Neural progenitor cell (in vitro differentiated cells): ENCODE measurements around the gene PHLDA2. TPM values are rescaled to one million over a fixed set of nuclear protein-coding genes. Genes with fewer than 3 reads are reported as not detected.

Experiments
- DNase-seq: peaks from one replicate; pipeline ENCODE4 v3.0.0-alpha.2; 2016; ENCODE audit warnings: low spot score
- H2AFZ ChIP-seq: fragments of 200-600 bp; sonication (generic); replicated peaks from 2 replicates; pipeline ENCODE4 v1.6.1; 2016; ENCODE audit warnings: antibody characterized with exemption
- H3F3A ChIP-seq: fragments of 200-600 bp; sonication (generic); 2 replicates; pipeline ENCODE4 v1.6.1; 2016; ENCODE audit warnings: antibody characterized with exemption, low read depth
- H3K27ac ChIP-seq: fragments of 200-600 bp; sonication (generic); 2 replicates; pipeline ENCODE4 v1.5.1; 2016; ENCODE audit warnings: mild to moderate bottlenecking
- H3K27me3 ChIP-seq: fragments of 200-600 bp; sonication (generic); 2 replicates; pipeline ENCODE4 v1.6.1; 2016; ENCODE audit warnings: mild to moderate bottlenecking, moderate library complexity
- H3K36me3 ChIP-seq: fragments of 200-600 bp; sonication (generic); 2 replicates; pipeline ENCODE4 v1.5.1; 2016
- H3K4me1 ChIP-seq: fragments of 200-600 bp; sonication (generic); 2 replicates; pipeline ENCODE4 v1.6.1; 2016; ENCODE audit warnings: mixed run types
- H3K4me2 ChIP-seq: fragments of 200-600 bp; sonication (generic); 2 replicates; pipeline ENCODE4 v1.6.1; 2016
- H3K4me3 ChIP-seq: fragments of 200-600 bp; sonication (generic); 2 replicates; pipeline ENCODE4 v1.5.1; 2016
- H3K79me2 ChIP-seq: fragments of 200-600 bp; sonication (generic); 2 replicates; pipeline ENCODE4 v1.6.1; 2016; ENCODE audit warnings: low read depth
- H3K9ac ChIP-seq: fragments of 200-600 bp; sonication (generic); 2 replicates; pipeline ENCODE4 v1.6.1; 2016
- H3K9me3 ChIP-seq: fragments of 200-600 bp; sonication (generic); 2 replicates; pipeline ENCODE4 v1.5.1; 2016; ENCODE audit warnings: low read depth
- H4K20me1 ChIP-seq: fragments of 200-600 bp; sonication (generic); 2 replicates; pipeline ENCODE4 v1.6.1; 2016; ENCODE audit warnings: low read depth
- H3K27ac Mint-ChIP-seq: 3 replicates; pipeline ENCODE4 v1.8.0; 2021; ENCODE audit warnings: mixed read lengths
- H3K27me3 Mint-ChIP-seq: 2 replicates; pipeline ENCODE4 v1.8.0; 2022; ENCODE audit warnings: low read depth, mild to moderate bottlenecking, inconsistent platforms, moderate library complexity, mixed read lengths; ENCODE audit not compliant: insufficient read depth
- H3K36me3 Mint-ChIP-seq: 3 replicates; pipeline ENCODE4 v1.8.0; 2021; ENCODE audit warnings: mixed read lengths
- H3K4me1 Mint-ChIP-seq: 3 replicates; pipeline ENCODE4 v1.8.0; 2021; ENCODE audit warnings: mixed read lengths
- H3K4me3 Mint-ChIP-seq: 3 replicates; pipeline ENCODE4 v1.8.0; 2021; ENCODE audit warnings: mild to moderate bottlenecking, moderate library complexity, mixed read lengths
- H3K9me3 Mint-ChIP-seq: 3 replicates; pipeline ENCODE4 v1.8.0; 2020; ENCODE audit warnings: mixed read lengths
- CTCF ChIP-seq: fragments of 200-600 bp; sonication (generic); IDR thresholded peaks from 2 replicates; pipeline ENCODE4 v1.5.1; 2017; ENCODE audit warnings: antibody characterized with exemption, mild to moderate bottlenecking
- EZH2 ChIP-seq: fragments of 200-600 bp; sonication (generic); IDR thresholded peaks from 2 replicates; pipeline ENCODE4 v1.6.1; 2017; ENCODE audit warnings: antibody characterized with exemption, mild to moderate bottlenecking, moderate library complexity
- EZH2phosphoT487 ChIP-seq: fragments of 200-600 bp; sonication (generic); IDR thresholded peaks from 2 replicates; pipeline ENCODE4 v1.6.1; 2017; ENCODE audit warnings: antibody characterized with exemption
- total RNA-seq: library from RNA; depleted of rRNA; stranded (reverse); fragments of >200 nt; gene quantifications from 2 replicates; pipeline ENCODE4 v1.2.3, GENCODE V29; 2015; ENCODE audit warnings: low replicate concordance

The PHLDA2 gene
- total RNA-seq, 1 donor from 2014 or later = not detected

DNA sequence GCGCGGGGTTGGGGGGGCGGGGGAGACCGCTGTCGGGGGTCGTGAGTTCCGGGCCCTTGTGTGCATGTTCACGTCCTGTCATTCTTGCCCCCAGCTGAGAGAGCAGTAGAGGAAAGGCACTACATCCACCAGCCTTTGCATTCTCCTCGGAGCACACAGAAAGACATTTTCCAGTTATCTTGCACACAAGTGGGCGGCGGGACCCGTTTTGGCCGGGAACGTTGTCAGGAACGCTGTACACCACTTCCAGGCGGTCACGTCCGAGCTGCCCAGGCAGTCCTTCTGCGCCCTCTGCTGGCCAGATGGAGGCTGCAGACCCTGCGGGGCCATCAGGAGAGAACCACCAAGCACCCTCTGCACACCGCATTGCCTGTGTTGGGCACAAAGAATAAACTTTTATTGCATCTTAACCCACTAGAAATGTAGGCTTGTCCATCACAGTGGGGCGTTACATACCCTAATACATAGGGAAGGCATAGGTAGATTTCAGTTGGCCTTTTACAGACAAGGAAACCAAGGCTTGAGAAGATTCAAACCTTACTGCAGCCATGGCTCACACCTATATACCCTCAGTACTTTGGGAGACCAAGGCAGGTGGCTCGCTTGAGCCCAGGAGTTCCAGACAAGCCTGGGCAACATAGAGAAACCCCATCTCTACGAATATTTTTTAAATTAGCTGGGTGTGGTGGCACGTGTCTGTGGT, 40.8 kb downstream of the PHLDA2 start:
- H3K27ac ChIP-seq = no peak overlapping the region
- H3F3A ChIP-seq = peaks cover 45% of the 10 kb centered on the region
- Mint-ChIP-seq H3K27ac (peak overlapping the region; percentile 60), H3K9me3 (no peaks in the 10 kb centered on the region), H3K36me3 (peaks cover 1% of the 10 kb centered on the region), H3K27me3 (peaks cover 5% of the 10 kb centered on the region), H3K4me3 (peak overlapping the region; percentile 48), H3K4me1 (peaks cover 35% of the 10 kb centered on the region)
- peaks cover 8% of the 10 kb centered on the region for H4K20me1 ChIP-seq
- TF ChIP-seq EZH2phosphoT487 = no peak
- peak; percentile 96 for TF ChIP-seq CTCF
- TF ChIP-seq EZH2 = no peak
- peak; percentile 93 for DNase-seq
- no peak overlapping the region for H3K4me2 ChIP-seq
- H3K9ac ChIP-seq = no peak overlapping the region
- H3K4me1 ChIP-seq = peaks cover 26% of the 10 kb centered on the region
- H3K79me2 ChIP-seq = peaks cover 8% of the 10 kb centered on the region
- H3K9me3 ChIP-seq = no peaks in the 10 kb centered on the region
- H3K4me3 ChIP-seq = no peak overlapping the region
- H3K36me3 ChIP-seq = no peaks in the 10 kb centered on the region
- peaks cover 32% of the 10 kb centered on the region for H3K27me3 ChIP-seq
- H2AFZ ChIP-seq = no peak overlapping the region

GRCh38 chr11:2887515-2888195, 41.6 kb downstream of the PHLDA2 start:
- H3K27me3 Mint-ChIP-seq = peaks cover 5% of the 10 kb centered on the region
- H3K4me3 Mint-ChIP-seq = peak overlapping the region; percentile 71
- H3K36me3 Mint-ChIP-seq = peaks cover 8% of the 10 kb centered on the region

DNA sequence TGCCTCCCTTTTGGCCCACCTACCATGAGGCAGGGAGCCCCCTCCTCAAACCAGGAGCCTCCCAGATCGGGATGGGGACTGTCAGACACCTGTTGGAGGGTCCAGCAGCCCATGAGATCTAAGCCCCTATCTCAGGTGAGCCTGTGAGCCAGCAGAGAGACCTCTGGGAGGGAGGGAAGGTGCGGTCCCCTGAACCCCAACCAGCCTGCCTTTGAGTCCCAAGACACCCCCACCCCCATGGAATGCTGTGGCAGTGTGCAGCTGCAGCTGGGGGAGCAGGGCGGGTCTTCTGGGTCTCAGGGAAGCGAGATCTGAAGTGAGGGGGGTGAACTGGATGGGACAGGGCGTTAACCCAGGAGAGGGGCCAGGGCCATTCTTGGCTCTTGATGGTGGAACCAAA, 42.3 kb downstream of the PHLDA2 start:
- no peaks in the 10 kb centered on the region for H3K9me3 ChIP-seq
- peaks cover 44% of the 10 kb centered on the region for H3K27me3 ChIP-seq
- H2AFZ ChIP-seq = no peak overlapping the region
- no peaks in the 10 kb centered on the region for H3K36me3 ChIP-seq
- H3K9ac ChIP-seq = no peak overlapping the region
- TF ChIP-seq CTCF (no peak), EZH2phosphoT487 (no peak), EZH2 (no peak)
- H3K36me3 Mint-ChIP-seq = peaks cover 8% of the 10 kb centered on the region
- no peak overlapping the region for H3K27ac ChIP-seq
- peak overlapping the region; percentile 73 for H3K4me3 Mint-ChIP-seq
- H3K4me2 ChIP-seq = peak overlapping the region; percentile 65
- peaks cover 5% of the 10 kb centered on the region for H3K27me3 Mint-ChIP-seq
- peak overlapping the region; percentile 90 for H3K27ac Mint-ChIP-seq
- peaks cover 8% of the 10 kb centered on the region for H3K79me2 ChIP-seq
- no peaks in the 10 kb centered on the region for H3K9me3 Mint-ChIP-seq
- H4K20me1 ChIP-seq = peaks cover 19% of the 10 kb centered on the region
- H3K4me1 Mint-ChIP-seq = peaks cover 45% of the 10 kb centered on the region
- peaks cover 44% of the 10 kb centered on the region for H3F3A ChIP-seq
- DNase-seq = peak; percentile 27
- peaks cover 40% of the 10 kb centered on the region for H3K4me1 ChIP-seq
- no peak overlapping the region for H3K4me3 ChIP-seq

More at GRCh38 chr11:2887515-2888195, 41.6 kb downstream of the PHLDA2 start:
- Histone ChIP-seq H3K27me3 (peaks cover 39% of the 10 kb centered on the region), H3K9ac (no peak overlapping the region), H3F3A (peaks cover 47% of the 10 kb centered on the region), H4K20me1 (peaks cover 16% of the 10 kb centered on the region), H3K4me2 (no peak overlapping the region), H3K9me3 (no peaks in the 10 kb centered on the region), H3K4me1 (peaks cover 33% of the 10 kb centered on the region), H2AFZ (no peak overlapping the region), H3K36me3 (no peaks in the 10 kb centered on the region), H3K79me2 (peaks cover 8% of the 10 kb centered on the region), H3K27ac (no peak overlapping the region), H3K4me3 (no peak overlapping the region)
- peaks cover 40% of the 10 kb centered on the region for H3K4me1 Mint-ChIP-seq
- peak overlapping the region; percentile 90 for H3K27ac Mint-ChIP-seq
- TF ChIP-seq CTCF (no peak), EZH2phosphoT487 (no peak), EZH2 (no peak)
- H3K9me3 Mint-ChIP-seq = no peaks in the 10 kb centered on the region
- DNase-seq = peak; percentile 32
